Endometrium (tissue), 2 donors: ENCODE results near the gene MICU1.
"Not testable (repeated sequence)": the region's sequence is repeated elsewhere in the genome, so short reads cannot be mapped to it uniquely, and the experiment has no call there.

Experiments
- FAIRE-seq: peaks from 2 replicates; lab custom pipeline; 2012; peaks lifted over from hg19 to GRCh38; lab: Jason Lieb, UNC
- donor health status: control.
- donor health status: control.

Gene MICU1

DNA sequence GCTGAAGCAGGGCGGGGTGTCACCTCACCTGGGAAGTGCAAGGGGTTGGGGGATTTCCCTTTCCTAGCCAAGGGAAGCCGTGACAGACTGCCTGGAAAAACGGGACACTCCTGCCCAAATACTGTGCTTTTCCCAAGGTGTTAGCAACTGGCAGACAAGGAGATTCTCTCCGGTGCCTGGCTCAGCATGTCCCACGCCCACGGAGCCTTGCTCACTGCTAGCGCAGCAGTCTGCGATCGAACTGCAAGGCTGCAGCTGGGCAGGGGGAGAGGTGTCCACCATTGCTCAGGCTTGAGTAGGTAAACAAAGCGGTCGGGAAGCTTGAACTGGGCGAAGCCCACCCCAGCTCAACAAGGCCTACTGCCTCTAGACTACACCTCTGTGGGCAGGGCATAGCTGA lies 190.3 kb downstream of the MICU1 start:
- FAIRE-seq = no peak

GRCh38 chr10:72430936-72431335 lies 194.9 kb downstream of the MICU1 start:
- FAIRE-seq = not testable (repeated sequence)

GRCh38 chr10:72429931-72430330 lies 195.9 kb downstream of the MICU1 start:
- FAIRE-seq = no peak

DNA sequence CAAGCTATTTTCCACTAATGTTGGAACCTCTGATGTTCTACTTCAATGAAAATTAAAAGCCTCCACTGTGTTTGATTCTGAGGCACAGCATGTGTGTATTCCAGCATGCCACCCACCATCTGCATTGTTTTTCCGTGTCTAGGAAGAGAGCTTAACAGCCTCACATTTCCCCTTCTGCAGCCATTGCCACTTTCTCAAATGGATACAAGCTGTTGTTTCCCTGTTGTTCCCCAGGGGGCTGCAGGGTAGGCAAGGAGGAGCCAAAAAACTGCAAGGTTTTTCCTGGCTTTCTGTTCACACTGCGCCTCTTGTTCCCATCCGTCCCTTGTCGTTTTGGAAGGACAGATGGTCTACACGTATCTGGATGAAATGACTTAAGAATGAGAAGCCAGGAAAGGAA lies 198.9 kb downstream of the MICU1 start:
- no peak for FAIRE-seq

- no peak for FAIRE-seq
Measured at GRCh38 chr10:72425133-72425532, 200.7 kb downstream of the MICU1 start.

GRCh38 chr10:72424561-72424960 lies 201.3 kb downstream of the MICU1 start:
- FAIRE-seq = no peak

DNA sequence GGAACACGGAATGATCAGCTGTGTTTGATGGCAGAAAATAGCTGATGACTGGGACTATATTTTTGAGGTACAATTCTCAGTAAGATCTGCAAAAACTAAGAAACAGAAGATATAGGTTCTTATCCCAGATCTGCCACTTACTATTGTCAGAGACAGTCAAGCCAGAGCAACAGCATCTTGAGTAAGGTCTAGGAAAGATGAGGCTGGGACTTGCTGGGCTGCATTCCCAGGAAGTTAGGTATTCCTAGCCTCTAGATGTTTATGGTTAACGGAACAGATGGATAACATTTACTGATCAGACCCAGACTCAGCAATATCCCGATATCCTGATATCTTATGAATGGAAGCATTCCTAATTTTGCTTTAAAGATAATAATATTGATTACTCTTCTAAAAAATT lies 202.5 kb downstream of the MICU1 start:
- no peak for FAIRE-seq

DNA sequence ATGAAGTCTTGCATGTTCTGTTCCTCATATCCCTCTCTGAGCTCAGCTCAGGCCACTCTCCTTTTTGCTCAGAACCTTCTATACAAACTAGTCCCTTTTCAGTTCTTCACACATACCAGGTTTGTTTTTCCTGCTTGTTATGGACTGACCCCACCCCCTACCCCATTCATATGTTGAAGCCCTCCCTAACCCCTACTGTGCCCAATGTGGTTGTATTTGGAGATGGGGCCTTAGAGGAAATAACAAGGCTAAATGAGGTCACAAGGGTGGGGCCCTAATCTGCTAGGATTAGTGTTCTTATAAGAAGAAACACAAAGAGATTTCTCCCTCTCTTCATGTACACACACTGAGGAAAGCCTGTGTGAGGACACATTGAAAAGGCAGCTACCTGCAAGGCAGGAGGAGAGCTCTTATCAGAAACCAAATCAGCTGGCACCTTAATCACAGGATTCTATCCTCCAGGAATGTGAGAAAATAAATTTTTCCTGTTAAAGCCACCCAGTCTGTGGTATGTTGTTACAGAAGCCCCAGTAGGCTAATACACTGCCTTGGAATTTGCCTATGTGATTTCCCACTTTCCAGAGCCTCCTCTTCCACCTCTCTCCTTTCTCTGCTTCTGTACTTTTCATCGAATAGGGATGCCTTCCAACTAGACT lies 203.9 kb downstream of the MICU1 start:
- FAIRE-seq = no peak

- no peak for FAIRE-seq
Measured at GRCh38 chr10:72419241-72419640, 206.6 kb downstream of the MICU1 start.

DNA sequence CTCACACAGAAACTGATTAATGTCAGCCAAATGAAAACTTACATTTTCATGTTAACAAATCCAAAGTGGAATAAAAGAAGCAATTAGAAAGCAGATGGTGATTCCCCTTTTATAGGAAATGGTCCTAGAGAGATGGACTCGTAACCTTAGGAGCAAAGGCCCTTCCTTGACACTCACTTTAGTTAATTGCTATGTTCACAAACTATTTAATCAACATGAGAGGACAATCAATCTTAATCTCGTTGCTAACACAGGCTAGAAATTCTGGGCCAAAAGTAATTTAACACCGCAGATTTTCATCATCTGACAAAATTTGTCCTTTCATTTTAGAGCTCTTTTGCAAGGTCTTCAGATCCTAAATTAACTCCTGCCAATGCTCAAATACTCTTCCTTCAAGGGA lies 207.2 kb downstream of the MICU1 start:
- no peak for FAIRE-seq

DNA sequence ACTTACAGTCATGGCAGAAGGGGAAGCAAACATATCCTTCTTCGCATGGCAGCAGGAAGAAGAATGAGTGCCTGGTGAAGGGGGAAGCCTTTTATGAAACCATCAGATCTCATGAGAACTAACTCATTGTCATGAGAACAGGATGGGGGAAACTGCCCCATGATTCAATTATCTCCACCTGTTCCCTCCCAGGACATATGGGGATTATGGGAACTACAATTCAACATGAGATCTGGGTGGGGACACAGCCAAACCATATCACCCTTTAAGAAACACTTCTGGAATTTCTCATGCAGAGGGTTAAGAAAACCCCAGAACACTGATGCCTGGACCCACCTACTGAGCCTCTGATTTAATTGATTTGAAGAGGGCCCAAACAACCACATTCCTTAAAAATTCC lies 207.9 kb downstream of the MICU1 start:
- FAIRE-seq = no peak

DNA sequence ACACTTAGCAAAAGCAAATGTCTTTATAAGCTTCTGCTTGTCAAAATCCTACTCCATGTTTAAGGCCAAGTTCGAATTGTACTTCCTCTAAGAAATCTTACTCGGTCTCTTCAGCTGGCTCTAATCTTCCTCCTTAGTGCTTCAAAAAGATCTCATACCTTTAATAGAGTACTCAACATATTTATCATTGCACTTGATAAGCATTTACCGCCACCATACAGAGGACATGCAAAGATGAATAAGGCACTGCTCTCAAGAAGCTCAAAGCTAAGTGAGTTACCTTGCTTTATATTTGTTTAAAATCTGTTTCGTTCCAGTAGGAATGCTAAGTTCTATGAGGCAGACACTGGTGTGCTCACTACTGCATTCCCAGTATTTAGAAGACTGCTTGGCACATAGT lies 209.2 kb downstream of the MICU1 start:
- FAIRE-seq = no peak

- no peak for FAIRE-seq
Measured at GRCh38 chr10:72414642-72415041, 211.2 kb downstream of the MICU1 start.

- FAIRE-seq = no peak
Measured at GRCh38 chr10:72409167-72409566, 216.7 kb downstream of the MICU1 start.

- no peak for FAIRE-seq
Measured at GRCh38 chr10:72407927-72408600, 217.8 kb downstream of the MICU1 start.

- no peak for FAIRE-seq
Measured at GRCh38 chr10:72407471-72407870, 218.4 kb downstream of the MICU1 start.

GRCh38 chr10:72395581-72395980 lies 230.3 kb downstream of the MICU1 start:
- FAIRE-seq = not testable (repeated sequence)

DNA sequence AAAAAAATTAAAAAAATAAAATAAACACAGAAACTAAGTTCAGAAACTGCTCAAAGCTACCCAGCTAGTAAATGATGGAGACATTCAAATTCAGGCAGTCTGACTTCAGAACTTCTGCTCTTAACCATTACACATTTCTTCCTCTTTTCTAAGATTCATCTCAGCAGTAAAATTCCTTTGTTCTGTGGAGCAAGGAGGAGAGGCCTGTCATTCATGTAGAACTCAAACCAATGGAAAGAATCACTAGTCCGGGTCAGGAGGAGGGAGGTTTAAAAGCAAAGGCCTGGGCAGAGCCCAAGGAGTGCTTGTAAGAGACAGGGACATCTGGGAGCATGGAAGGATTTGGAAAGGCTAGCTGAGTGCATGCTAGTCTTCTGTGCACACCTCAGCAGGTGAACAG lies 233.3 kb downstream of the MICU1 start:
- no peak for FAIRE-seq

DNA sequence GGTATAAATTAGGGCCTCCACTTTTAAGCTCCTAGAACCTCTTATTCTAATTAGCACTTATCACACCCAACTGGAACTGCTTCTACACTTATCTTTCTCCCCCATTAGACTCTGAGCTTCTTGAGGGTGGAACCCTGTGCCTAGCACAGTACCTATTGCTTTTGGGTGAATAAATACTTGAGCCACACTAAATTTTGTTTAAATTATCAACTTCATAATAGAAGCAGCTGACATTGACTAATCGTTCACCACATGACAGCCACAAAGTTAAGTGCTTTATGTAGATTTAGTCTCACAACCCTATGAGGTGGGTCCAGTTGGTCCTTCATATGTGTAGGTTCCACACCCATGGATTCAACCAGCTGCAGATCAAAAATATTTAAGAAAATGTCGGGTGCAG lies 235.1 kb downstream of the MICU1 start:
- FAIRE-seq = no peak

DNA sequence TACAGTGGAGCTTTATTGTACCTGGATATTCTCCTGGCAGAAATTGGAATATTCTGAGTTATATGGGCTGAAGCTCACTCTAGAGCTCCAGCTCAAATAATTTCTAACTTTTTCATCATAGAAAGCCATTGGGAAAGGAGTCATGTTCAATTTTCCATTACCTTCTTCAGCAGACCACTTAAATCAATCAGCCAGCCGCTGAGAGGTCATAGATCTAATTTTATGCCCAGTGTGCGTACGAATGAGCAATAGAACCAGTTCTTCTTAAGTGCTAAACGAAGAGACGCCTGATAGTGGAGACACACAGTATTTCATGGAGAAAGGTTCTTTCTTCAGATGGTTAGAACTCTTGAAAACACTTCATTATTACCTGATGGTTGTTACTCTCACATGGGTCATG lies 236.2 kb downstream of the MICU1 start:
- FAIRE-seq = no peak

- FAIRE-seq = no peak
Measured at GRCh38 chr10:72389014-72389413, 236.9 kb downstream of the MICU1 start.

- no peak for FAIRE-seq
Measured at GRCh38 chr10:72388062-72388461, 237.8 kb downstream of the MICU1 start.

DNA sequence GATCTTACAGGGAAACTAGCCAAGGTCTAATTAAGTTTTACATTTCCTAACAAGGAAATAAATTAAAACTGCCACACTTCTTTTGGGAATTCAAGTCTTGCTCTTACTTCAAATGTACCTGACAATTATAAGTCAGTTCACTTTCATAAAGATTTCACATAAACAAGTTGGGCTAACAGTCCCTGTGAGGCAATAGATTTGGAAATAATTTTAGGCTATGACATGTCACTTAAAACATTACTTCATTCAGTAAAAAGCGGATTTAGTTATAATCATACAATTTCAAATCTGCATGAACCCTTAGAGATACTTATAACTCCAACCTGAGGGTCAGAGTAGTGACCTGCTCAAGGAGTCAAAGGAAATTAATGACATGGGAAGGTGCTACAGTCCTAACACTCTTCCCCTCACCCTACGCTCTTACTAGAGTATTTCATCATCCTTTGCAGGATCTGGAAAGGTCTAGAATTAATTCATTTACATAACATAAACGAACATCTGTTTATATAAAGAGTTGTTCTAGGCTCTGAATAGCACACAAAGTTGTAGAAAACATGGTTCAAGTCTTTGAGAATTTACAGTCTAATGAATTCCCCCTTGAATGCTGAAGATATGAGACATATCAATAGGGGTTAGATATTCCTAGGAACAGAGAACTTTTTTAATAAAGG lies 238.8 kb downstream of the MICU1 start:
- FAIRE-seq = no peak

DNA sequence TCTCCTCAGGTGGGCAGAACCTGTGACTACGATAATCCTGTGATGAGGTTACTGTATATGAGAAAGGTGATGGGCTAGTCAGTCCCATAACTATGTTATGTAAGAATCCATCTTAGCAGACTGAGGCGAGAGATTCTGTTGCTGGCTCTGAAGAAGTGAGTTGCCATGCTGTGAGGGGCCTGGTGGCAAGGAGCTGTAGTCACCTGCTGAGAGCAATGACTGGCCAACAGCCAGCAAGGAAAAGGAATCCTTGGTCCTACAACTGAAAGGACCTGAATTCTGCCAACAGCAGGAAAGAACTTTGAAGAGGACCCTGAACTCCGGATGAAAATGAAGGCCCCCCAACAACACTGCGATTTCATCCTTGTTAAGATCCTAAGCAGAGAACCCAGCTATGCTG lies 240.2 kb downstream of the MICU1 start:
- FAIRE-seq = no peak
